Measurements from ENCODE around the gene TMPRSS11B.

DNA sequence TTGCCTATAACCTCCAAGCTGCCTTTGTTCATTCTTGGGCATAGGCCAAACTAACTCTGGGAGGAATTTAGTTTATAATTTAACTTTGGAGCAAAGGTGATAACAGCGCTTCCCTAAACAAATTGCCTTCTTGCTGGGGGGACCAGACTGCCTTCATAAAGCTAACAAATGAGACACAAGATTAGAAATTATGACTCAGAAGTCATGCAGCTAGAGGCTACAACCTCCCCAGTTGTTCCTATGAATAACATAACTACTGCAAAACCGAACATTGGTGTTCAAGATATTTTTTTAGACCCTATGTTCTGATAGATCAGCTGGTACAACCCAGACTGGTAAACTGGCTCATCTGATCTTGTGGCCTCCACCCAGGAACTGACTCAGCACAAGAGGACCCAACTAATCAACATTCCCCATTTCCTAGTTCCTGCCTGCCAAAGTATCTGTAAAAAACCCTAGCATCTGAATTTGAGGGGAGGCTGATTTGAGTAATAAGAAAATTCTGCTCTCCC, 22.0 kb upstream of the TMPRSS11B start:
- TF ChIP-seq, protein P1, sequence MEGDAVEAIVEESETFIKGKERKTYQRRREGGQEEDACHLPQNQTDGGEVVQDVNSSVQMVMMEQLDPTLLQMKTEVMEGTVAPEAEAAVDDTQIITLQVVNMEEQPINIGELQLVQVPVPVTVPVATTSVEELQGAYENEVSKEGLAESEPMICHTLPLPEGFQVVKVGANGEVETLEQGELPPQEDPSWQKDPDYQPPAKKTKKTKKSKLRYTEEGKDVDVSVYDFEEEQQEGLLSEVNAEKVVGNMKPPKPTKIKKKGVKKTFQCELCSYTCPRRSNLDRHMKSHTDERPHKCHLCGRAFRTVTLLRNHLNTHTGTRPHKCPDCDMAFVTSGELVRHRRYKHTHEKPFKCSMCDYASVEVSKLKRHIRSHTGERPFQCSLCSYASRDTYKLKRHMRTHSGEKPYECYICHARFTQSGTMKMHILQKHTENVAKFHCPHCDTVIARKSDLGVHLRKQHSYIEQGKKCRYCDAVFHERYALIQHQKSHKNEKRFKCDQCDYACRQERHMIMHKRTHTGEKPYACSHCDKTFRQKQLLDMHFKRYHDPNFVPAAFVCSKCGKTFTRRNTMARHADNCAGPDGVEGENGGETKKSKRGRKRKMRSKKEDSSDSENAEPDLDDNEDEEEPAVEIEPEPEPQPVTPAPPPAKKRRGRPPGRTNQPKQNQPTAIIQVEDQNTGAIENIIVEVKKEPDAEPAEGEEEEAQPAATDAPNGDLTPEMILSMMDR (IDR thresholded peaks at IDR 0.05 in 8 of 11, conservative IDR thresholded peaks at IDR 0.05 in 3 of 11): no peak
- no peak for TF ChIP-seq POLR2AphosphoS5 (IDR thresholded peaks at IDR 0.05)
